D341Med (cell line): ENCODE measurements around the gene FNBP1.
"Not testable (repeated sequence)": the region's sequence is repeated elsewhere in the genome, so short reads cannot be mapped to it uniquely, and the experiment has no call there.

Experiments used
- DNase-seq: peaks from one replicate; pipeline ENCODE4 v3.0.0; 2012; ENCODE audit warnings: low spot score

Gene FNBP1

GRCh38 chr9:130021842-130022241 lies 21.1 kb downstream of the FNBP1 start:
- not testable (repeated sequence) for DNase-seq

GRCh38 chr9:130021123-130021522 lies 21.9 kb downstream of the FNBP1 start:
- no peak for DNase-seq

GRCh38 chr9:130020618-130021017 lies 22.4 kb downstream of the FNBP1 start:
- DNase-seq, result no peak

- DNase-seq, result no peak
Observed at GRCh38 chr9:130018265-130018664, 24.7 kb downstream of the FNBP1 start.

GRCh38 chr9:130017510-130017909 lies 25.5 kb downstream of the FNBP1 start:
- DNase-seq, result not testable (repeated sequence)

- DNase-seq, result no peak
Observed at GRCh38 chr9:130017076-130017475, 25.9 kb downstream of the FNBP1 start.

DNA sequence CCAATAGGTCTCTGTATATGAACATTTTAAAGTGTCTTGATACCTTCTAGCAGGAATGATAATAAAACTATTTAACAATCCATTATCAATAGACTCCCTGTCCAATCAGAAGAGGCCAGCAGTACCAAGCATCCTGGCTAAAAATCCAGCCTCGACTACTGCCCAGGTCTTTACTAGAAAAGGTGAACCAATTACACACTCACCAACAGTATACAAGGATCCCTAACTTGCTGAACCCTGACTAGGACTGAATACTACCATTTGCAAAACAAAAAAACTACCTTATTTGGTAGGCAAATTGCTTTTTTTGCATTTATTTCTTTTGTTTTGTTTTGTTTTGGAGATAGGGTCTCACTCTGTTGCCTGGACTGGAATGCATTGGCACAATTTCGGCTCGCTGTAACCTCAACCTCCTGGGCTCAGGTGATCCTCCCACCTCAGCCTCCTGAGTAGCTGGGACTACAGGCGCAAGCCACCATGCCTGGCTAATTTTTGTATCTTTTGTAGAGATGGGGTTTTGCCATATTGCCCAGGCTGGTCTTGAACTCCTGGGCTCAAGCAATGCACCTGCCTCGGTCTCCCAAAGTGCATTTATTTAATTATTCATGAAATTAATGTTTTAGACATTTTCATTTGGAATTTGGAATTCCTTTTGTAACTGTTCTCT lies 27.5 kb downstream of the FNBP1 start:
- DNase-seq, result no peak

GRCh38 chr9:130013326-130013725 lies 29.7 kb downstream of the FNBP1 start:
- DNase-seq, result no peak

DNA sequence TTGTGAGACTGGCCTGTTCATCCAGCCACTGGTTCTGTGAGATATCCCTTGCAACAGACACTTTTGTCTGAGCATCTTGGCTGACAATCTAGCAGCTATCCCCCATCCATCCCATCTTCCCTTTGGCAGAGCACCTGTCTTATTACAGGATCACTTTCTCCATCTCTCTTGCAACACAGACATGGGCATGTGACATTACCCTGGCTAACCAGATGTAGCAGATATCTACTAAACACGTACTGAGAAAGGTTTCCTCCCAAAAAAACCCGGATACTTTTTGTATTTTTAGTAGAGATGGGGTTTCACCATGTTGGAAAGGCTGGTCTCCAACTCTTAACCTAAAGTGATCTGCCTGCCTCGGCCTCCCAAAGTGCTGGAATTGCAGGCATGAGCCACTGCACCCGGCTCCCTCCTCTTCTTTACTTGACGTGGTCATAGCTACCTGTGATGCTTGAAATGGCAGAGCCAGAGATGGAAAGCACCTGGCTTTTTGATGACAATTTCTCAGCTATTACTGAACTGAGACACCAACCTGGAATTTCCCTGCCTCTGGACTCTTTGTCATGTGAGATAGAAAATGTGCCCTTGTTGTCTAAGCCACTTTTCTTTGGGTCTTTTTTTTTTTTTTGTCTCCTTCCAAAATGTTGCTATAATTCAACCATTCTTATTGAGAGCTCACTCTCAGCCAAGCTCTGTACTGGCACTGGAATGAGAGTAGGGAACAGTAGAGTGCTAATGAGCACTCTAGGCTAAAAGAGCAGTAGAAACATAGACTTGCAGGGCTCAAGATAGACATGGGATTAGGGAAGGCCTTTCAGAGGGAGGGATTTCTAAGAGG lies 32.6 kb downstream of the FNBP1 start:
- DNase-seq, result no peak

GRCh38 chr9:130009546-130009945 lies 33.4 kb downstream of the FNBP1 start:
- DNase-seq, result not testable (repeated sequence)

- no peak for DNase-seq
Observed at GRCh38 chr9:130008538-130008937, 34.5 kb downstream of the FNBP1 start.

DNA sequence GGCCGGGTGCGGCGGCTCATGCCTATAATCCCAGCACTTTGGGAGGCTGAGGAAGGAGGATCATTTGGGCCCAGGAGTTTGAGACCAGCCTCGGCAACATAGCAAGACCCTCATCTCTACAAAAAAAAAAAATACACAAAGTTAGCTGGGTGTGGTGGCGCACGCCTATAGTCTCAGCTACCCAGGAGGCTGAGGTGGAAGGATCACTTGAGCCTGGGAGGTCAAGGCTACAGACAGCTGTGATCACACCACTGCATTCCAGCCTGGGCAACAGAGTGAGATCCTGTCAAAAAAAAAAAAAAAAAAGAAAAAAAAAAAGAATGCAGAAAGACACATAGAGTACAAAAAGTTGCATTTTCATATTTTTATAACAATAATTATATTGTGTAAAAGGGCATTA lies 36.0 kb downstream of the FNBP1 start:
- not testable (repeated sequence) for DNase-seq

- DNase-seq, result no peak
Observed at GRCh38 chr9:130003943-130004552, 38.9 kb downstream of the FNBP1 start.

- no peak for DNase-seq
Observed at GRCh38 chr9:130002320-130002719, 40.7 kb downstream of the FNBP1 start.

GRCh38 chr9:130001190-130001589 lies 41.8 kb downstream of the FNBP1 start:
- DNase-seq, result no peak

DNA sequence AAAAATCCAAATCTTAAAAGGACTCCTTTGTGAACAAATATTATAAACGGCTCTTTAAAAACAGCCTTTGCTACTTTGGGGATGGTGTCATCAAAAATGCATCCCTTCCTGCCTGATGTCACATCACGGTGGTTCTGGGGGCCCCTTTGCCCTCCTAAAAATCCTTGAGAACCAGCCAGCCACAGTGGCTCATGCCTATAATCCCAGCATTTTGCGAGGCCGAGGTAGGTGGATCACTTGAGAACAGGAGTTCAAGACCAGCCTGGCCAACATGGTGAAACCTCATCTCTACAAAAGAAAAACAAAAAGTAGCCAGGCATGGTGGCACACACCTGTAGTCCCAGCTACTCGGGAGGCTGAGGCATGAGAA lies 43.9 kb downstream of the FNBP1 start:
- DNase-seq, result no peak

DNA sequence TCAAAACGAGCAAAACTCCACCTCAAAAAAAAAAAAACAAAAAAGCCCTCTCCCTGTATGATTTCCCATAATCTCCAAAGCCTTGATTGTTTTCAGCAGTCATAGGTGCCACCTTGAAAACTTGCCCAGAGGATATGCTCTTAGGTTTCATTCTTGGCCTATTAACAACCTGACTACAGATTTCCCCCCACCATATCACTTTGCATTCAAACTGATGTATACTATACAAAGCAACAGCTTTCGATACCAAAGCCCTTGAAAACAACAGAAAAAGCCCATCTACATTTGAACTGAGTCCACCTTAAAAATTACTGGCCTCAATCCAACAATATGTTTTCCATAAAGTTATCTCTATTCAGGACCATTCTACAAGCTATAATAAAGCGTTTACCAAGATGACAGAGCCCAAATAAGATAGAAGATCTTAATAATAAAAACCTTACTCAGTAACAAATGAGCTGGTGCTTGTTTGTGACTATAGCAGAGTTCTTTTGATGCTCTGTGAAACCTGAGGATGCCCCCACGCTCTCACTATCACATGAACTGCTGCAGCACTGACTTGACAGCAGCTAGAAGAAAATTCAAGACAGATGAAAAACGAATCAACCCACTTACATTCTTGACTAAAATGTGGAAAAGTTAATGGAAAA lies 44.4 kb downstream of the FNBP1 start:
- DNase-seq, result no peak

- DNase-seq, result not testable (repeated sequence)
Observed at GRCh38 chr9:129997706-129998105, 45.3 kb downstream of the FNBP1 start.

DNA sequence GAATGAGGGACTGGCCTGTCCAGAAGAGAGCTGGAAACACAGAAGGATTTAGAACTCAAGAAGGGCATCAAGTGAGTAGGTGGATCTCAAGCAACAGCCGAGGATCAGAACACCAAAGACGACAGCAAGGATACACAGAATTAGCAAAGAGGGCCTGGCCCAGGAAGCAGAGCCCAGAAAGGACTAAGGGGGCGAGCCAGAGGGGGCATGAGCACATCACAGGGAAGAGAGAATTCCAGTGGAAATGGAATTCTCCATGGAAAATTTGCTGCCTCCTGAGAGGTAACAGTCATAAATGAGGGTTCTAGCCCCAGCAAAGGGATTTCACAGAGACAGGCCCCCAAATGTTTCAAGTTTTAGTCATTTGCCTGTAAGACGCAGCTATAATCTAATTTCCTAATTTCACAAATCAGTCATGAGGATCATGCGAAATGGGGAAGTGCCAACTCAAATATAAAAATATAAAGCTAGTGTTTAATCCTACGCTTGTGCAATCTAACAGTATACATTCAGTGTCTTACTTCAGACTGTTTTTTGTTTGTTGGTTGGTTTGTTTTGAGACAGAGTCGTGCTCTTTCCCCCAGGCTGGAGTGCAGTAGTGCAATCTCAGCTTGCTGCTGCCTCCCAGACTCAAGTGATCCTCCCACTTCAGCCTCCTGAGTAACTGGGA lies 46.7 kb downstream of the FNBP1 start:
- DNase-seq, result no peak

DNA sequence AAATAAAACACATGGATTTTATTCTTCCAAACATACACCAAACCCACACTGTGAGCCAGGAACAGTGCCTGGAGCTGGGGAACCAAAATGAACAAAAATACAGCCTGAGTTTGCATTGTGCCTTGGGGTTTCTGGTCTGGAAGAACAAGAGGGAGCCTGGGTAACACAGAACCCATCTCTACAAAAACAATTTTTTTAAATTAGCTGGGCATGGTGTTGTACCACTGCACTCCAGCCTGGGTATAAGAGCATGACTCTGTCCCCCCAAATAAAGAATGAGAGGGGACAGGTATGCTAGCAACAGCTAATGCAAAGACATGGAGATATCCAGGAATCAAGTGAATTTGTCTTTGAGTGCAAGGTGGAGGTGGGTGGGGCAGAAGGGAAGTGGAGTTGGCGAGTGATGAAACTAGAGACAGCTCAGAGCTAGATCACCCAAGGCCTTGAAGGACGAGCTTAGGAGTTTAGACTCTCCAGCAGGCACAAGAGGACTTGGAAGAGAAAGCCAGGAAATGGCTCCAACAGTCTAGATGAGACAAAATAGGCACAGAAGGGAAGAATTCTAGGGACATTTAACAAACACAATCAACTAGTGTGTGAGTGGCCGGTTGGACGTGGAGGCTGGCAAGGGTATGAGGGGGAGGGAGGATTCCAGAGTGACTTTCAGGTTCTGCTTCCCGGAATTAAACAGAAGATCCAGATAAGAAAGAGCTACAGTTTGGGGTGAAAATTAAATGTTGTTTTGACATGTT lies 47.4 kb downstream of the FNBP1 start:
- DNase-seq, result no peak

- DNase-seq, result no peak
Observed at GRCh38 chr9:129994882-129995281, 48.1 kb downstream of the FNBP1 start.
